ENCODE results near the gene TBX5.

The TBX5 gene

DNA sequence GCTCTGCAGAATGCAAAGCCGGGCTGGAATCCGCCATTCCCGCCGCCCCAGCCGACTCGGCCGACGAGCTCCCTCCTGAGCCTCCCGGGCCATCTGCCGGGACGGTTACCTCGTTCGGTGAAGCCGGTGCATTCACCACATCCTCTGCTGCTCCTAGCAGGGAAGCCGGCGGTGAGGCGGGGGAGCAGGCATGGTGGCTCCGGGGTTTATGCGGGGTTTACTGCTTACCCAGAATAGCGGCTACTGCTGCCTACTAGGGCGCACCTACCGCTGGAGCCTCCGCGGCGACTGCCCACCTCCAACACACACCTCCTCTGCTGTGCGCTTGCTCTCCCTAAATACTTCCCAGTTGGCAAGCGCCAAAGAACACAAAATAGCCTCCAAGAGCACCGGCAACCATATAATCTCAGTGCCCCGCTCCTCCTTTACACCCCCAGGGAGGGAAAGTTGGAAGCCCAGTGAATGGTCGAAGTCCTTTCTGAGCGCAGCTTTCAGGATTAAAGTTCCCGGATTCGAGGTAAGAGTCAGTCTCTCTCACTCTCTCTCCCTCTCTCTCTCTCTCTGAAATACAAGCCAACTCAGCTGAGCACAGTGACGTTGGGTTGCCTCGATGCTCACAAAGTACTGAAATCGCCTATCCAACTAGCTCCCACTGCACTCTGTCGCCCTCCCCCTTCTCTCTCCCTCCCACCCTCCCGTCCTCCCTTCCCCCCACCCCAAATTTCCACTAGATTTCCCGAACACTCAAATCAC, at the start of gene TBX5:
TSS of gene TBX5 (minus strand) at position 626 of the 753 bp plus-strand sequence. CDS start 2,246 bp downstream, outside the sequence.
- H3K9me3 Mint-ChIP-seq, result no peaks in the 10 kb centered on the region
- H3K27me3 Mint-ChIP-seq, result peaks cover 95% of the 10 kb centered on the region
- no peak for DNase-seq
- no peak within 1 kb of the TSS for H3K4me3 Mint-ChIP-seq
- H3K27ac Mint-ChIP-seq, result no peak within 1 kb of the TSS
- no peak for ATAC-seq
- peaks cover 11% of the 10 kb centered on the region for H3K4me1 Mint-ChIP-seq
- no peaks in the 10 kb centered on the region for H3K36me3 Mint-ChIP-seq (ENCODE audit: low read depth)

- no peak overlapping the region for H3K4me3 Mint-ChIP-seq
- ATAC-seq (no peak), DNase-seq (no peak)
- no peak overlapping the region for H3K27ac Mint-ChIP-seq
- H3K4me1 Mint-ChIP-seq, result no peaks in the 10 kb centered on the region
- no peaks in the 10 kb centered on the region for H3K9me3 Mint-ChIP-seq
- peaks cover 46% of the 10 kb centered on the region for H3K27me3 Mint-ChIP-seq
- no peaks in the 10 kb centered on the region for H3K36me3 Mint-ChIP-seq (ENCODE audit: low read depth)
Measured at GRCh38 chr12:114451657-114452056, 45.7 kb upstream of the TBX5 start.

DNA sequence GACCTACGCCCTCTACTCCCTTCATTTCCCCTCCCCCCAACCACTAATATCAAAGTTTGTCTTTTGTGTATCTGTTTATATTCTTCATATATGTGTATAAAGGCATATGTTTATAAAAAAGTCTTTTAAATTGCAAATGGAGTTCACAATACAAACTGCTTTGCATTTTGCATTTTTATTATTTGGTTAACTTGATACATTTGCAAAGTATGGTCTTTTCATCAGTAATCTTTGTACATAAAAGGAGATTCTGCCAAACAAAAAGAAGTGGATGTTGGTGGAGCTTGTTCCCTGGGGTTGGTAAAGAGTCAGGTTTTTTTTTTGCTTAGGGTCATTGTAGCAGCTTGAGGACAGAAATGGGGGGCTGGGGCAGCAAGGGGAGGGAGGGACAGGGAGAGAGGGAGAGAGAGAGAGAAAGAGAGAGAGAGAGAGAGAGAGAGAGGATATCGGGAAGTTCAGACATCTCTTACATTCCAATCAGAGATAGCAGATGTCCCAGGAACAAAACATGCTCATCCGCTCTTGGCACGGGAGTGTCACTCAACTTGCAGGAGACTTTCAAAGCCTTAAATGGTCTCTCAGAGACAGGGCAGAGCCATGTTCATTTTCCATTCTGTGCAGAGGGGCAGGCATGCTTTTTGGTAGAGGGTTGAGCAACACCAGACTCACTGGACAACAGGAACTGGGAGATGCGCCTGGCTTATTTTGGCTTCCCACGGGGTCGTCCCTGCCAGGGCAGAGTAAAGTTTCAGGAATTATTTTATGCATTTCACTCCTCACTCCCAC, 44.8 kb upstream of the TBX5 start:
- no peaks in the 10 kb centered on the region for H3K36me3 Mint-ChIP-seq (ENCODE audit: low read depth)
- H3K4me1 Mint-ChIP-seq, result no peaks in the 10 kb centered on the region
- no peak overlapping the region for H3K4me3 Mint-ChIP-seq
- no peaks in the 10 kb centered on the region for H3K9me3 Mint-ChIP-seq
- H3K27ac Mint-ChIP-seq, result no peak overlapping the region
- no peak for ATAC-seq
- no peak for DNase-seq
- H3K27me3 Mint-ChIP-seq, result peaks cover 55% of the 10 kb centered on the region

- Mint-ChIP-seq H3K36me3 (ENCODE audit: low read depth) (no peaks in the 10 kb centered on the region), H3K9me3 (no peaks in the 10 kb centered on the region), H3K4me3 (no peak overlapping the region), H3K4me1 (no peaks in the 10 kb centered on the region), H3K27ac (no peak overlapping the region), H3K27me3 (peaks cover 62% of the 10 kb centered on the region)
- no peak for ATAC-seq
- DNase-seq, result no peak
Measured at GRCh38 chr12:114450019-114450418, 44.1 kb upstream of the TBX5 start.

DNA sequence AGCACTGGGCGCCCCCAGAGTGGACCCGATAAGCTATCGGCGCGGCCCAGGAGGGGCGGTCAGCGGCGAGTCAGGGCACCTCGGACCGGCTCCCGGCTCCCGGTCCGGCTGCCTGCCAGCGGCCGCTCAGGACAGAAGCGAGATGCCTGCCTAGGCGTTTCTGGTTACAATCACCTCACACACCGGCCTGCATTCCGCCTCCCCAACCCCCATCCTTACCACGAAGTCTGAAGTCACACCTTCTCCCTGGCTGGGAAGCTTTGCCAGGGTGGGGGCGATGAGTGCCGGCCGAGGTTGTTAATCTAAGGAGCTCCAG, 42.6 kb upstream of the TBX5 start:
- Mint-ChIP-seq H3K4me3 (no peak overlapping the region), H3K27me3 (peaks cover 74% of the 10 kb centered on the region), H3K9me3 (no peaks in the 10 kb centered on the region), H3K27ac (no peak overlapping the region), H3K4me1 (no peaks in the 10 kb centered on the region), H3K36me3 (ENCODE audit: low read depth) (no peaks in the 10 kb centered on the region)
- DNase-seq (no peak), ATAC-seq (no peak)

- Mint-ChIP-seq H3K36me3 (ENCODE audit: low read depth) (no peaks in the 10 kb centered on the region), H3K27ac (no peak overlapping the region), H3K27me3 (peaks cover 80% of the 10 kb centered on the region), H3K9me3 (no peaks in the 10 kb centered on the region), H3K4me1 (no peaks in the 10 kb centered on the region), H3K4me3 (no peak overlapping the region)
- ATAC-seq (no peak), DNase-seq (no peak)
Measured at GRCh38 chr12:114447799-114448617, 42.1 kb upstream of the TBX5 start.

DNA sequence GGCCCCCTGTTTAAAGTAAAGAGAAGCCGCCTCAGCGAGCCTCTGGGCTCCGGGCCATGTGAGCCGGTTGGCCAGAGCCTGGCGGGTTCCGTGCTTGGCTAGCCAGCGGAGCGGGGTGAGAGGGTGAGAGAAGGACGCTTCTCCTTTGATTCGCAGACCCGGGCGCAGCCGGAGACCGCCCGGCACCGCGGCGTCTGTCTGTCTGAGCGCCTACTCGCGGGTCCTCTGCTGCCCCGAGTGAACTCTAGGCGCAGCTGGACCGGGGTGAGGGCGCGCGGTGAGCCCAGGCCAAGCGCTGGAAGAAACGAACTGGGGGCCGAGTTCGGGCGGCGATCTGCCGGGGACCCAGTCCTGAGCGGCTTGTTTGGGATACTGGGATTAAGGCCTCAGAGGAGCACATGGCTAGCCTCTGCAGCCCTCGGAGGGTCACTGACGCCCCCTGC, 41.4 kb upstream of the TBX5 start:
- Mint-ChIP-seq H3K27me3 (peaks cover 87% of the 10 kb centered on the region), H3K4me3 (no peak overlapping the region), H3K4me1 (no peaks in the 10 kb centered on the region), H3K9me3 (no peaks in the 10 kb centered on the region), H3K27ac (no peak overlapping the region), H3K36me3 (ENCODE audit: low read depth) (no peaks in the 10 kb centered on the region)
- DNase-seq, result no peak
- no peak for ATAC-seq

GRCh38 chr12:114445401-114446323, 39.7 kb upstream of the TBX5 start:
- Mint-ChIP-seq H3K36me3 (ENCODE audit: low read depth) (no peaks in the 10 kb centered on the region), H3K4me1 (no peaks in the 10 kb centered on the region), H3K4me3 (no peak overlapping the region), H3K9me3 (no peaks in the 10 kb centered on the region), H3K27ac (no peak overlapping the region), H3K27me3 (peaks cover 90% of the 10 kb centered on the region)
- no peak for DNase-seq
- no peak for ATAC-seq

GRCh38 chr12:114444422-114445279, 38.7 kb upstream of the TBX5 start:
- peaks cover 90% of the 10 kb centered on the region for H3K27me3 Mint-ChIP-seq
- no peaks in the 10 kb centered on the region for H3K9me3 Mint-ChIP-seq
- no peak overlapping the region for H3K4me3 Mint-ChIP-seq
- H3K27ac Mint-ChIP-seq, result no peak overlapping the region
- no peaks in the 10 kb centered on the region for H3K36me3 Mint-ChIP-seq (ENCODE audit: low read depth)
- H3K4me1 Mint-ChIP-seq, result no peaks in the 10 kb centered on the region
- ATAC-seq (no peak), DNase-seq (no peak)

- peaks cover 87% of the 10 kb centered on the region for H3K27me3 Mint-ChIP-seq
- H3K4me3 Mint-ChIP-seq, result no peak overlapping the region
Measured at GRCh38 chr12:114443607-114444421, 37.9 kb upstream of the TBX5 start.

GRCh38 chr12:114442578-114442977, 36.6 kb upstream of the TBX5 start:
- H3K27ac Mint-ChIP-seq, result no peak overlapping the region
- H3K9me3 Mint-ChIP-seq, result no peaks in the 10 kb centered on the region
- ATAC-seq, result no peak
- peaks cover 90% of the 10 kb centered on the region for H3K27me3 Mint-ChIP-seq
- no peaks in the 10 kb centered on the region for H3K36me3 Mint-ChIP-seq (ENCODE audit: low read depth)
- DNase-seq, result no peak
- no peak overlapping the region for H3K4me3 Mint-ChIP-seq
- no peaks in the 10 kb centered on the region for H3K4me1 Mint-ChIP-seq

More at GRCh38 chr12:114443607-114444421, 37.9 kb upstream of the TBX5 start:
- Mint-ChIP-seq H3K27ac (no peak overlapping the region), H3K9me3 (no peaks in the 10 kb centered on the region), H3K4me1 (no peaks in the 10 kb centered on the region), H3K36me3 (ENCODE audit: low read depth) (no peaks in the 10 kb centered on the region)
- ATAC-seq (no peak), DNase-seq (no peak)

DNA sequence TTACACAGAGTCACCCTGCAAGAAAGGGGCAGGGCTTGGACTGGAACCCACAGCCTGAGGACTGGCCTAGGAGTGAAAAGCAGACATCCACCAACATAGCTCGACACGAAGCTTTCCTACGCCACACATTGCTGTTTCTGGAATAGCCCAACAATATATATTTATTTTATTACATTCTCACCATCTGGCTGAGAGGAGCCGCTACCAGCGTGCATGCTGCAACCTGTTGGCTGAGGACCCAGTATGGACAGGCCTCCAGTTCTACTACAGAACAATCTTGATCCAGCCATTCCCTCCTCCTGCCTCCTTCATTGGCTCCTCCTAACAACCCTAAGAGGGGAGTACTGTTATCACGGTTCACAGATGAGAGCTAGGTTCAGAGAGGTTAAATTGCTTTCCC, 35.6 kb upstream of the TBX5 start:
- ATAC-seq, result no peak
- no peak for DNase-seq
- Mint-ChIP-seq H3K9me3 (peaks cover 4% of the 10 kb centered on the region), H3K36me3 (ENCODE audit: low read depth) (no peaks in the 10 kb centered on the region), H3K27me3 (peaks cover 89% of the 10 kb centered on the region), H3K4me1 (no peaks in the 10 kb centered on the region), H3K4me3 (no peak overlapping the region), H3K27ac (no peak overlapping the region)

DNA sequence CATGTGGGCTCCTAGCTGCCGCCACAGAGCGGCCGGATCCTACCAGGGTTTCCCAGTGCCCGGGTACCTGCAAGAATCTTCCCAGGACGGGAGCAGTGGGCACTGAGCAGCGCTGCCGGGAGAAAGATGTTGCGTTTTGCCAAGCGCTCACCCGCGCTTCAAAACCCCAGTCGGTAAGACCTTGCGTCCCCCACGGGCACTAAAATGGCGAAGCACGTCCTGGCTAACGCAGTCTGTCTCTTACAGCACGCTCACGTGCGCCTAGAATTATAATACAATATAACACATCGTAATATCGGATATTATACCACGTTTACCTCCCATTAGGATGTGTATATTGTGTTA, 35.1 kb upstream of the TBX5 start:
- H3K27me3 Mint-ChIP-seq, result peaks cover 83% of the 10 kb centered on the region
- H3K36me3 Mint-ChIP-seq (ENCODE audit: low read depth), result no peaks in the 10 kb centered on the region
- ATAC-seq (no peak), DNase-seq (no peak)
- no peaks in the 10 kb centered on the region for H3K4me1 Mint-ChIP-seq
- H3K4me3 Mint-ChIP-seq, result no peak overlapping the region
- peaks cover 4% of the 10 kb centered on the region for H3K9me3 Mint-ChIP-seq
- H3K27ac Mint-ChIP-seq, result no peak overlapping the region
